Natural killer cell (primary cell): ENCODE measurements around the gene NUDT12. TPM values are rescaled to one million over a fixed set of nuclear protein-coding genes. Genes with fewer than 3 reads are reported as not detected.

ENCODE experiments used
- ATAC-seq, 3 donors: fragments of 150-1000 bp in 2 of 3; fragments of 200-7000 bp in 1 of 3; cut with Tn5 transposase; 1 replicate in 1 of 3; 2 replicates in 2 of 3; pipeline ENCODE4 v1.10.0; 2021; ENCODE audit warnings: mild to moderate bottlenecking in 2 of 3, moderate library complexity in 2 of 3
- DNase-seq, 2 donors: peaks; one replicate each; pipeline versions ENCODE4 v3.0.0 to v3.0.0-alpha.2; 2013 to 2021; ENCODE audit warnings: mixed read lengths in 1 of 2
- H3K27ac ChIP-seq: one replicate; pipeline ENCODE4 v1.5.1; 2013; ENCODE audit warnings: mild to moderate bottlenecking, low read length
- H3K27me3 ChIP-seq: one replicate; pipeline ENCODE4 v1.6.1; 2013; ENCODE audit warnings: low read length; ENCODE audit not compliant: control insufficient read depth, insufficient read depth
- H3K36me3 ChIP-seq: one replicate; pipeline ENCODE4 v1.6.1; 2013; ENCODE audit warnings: low read length; ENCODE audit not compliant: control insufficient read depth, insufficient read depth
- H3K4me1 ChIP-seq: one replicate; pipeline ENCODE4 v1.6.1; 2013; ENCODE audit warnings: low read length; ENCODE audit not compliant: control insufficient read depth, insufficient read depth
- H3K4me3 ChIP-seq: one replicate; pipeline ENCODE4 v1.5.1; 2013; ENCODE audit warnings: low read length
- H3K9me3 ChIP-seq: one replicate; pipeline ENCODE4 v1.6.1; 2013; ENCODE audit warnings: low read length; ENCODE audit not compliant: control insufficient read depth, insufficient read depth
- H3K27ac Mint-ChIP-seq, 2 donors: one replicate each; pipeline ENCODE4 v1.8.0; 2022; ENCODE audit warnings: mild to moderate bottlenecking in 2 of 2, mixed read lengths in 2 of 2, moderate library complexity in 1 of 2
- H3K27me3 Mint-ChIP-seq, 2 donors: one replicate each; pipeline ENCODE4 v1.8.0; 2022; ENCODE audit warnings: low read depth in 2 of 2, mixed read lengths in 2 of 2
- H3K36me3 Mint-ChIP-seq: one replicate; pipeline ENCODE4 v1.8.0; 2022; ENCODE audit warnings: mixed read lengths
- H3K4me1 Mint-ChIP-seq, 2 donors: one replicate each; pipeline ENCODE4 v1.8.0; 2022; ENCODE audit warnings: mixed read lengths in 2 of 2
- H3K4me3 Mint-ChIP-seq: one replicate; pipeline ENCODE4 v1.8.0; 2022; ENCODE audit warnings: mild to moderate bottlenecking, moderate library complexity, mixed read lengths
- H3K9me3 Mint-ChIP-seq, 2 donors: one replicate each; pipeline ENCODE4 v1.8.0; 2022; ENCODE audit warnings: mixed read lengths in 2 of 2
- WGBS: methylation state at CpG from one replicate; pipeline ENCODE4 v1.1.7; 2013; ENCODE audit warnings: missing lambda C conversion rate; ENCODE audit not compliant: insufficient coverage; 5-methylcytosine and 5-hydroxymethylcytosine counted together
- intact Hi-C: fragments of 100-400 bp; cut with micrococcal nuclease; formaldehyde crosslinking; loops from one replicate; pipeline ENCODE4 v1.14.2; 2022
- total RNA-seq, 4 donors: library from RNA; stranded (reverse); fragments of 120-200 nt in 1 of 4; gene quantifications; one replicate each; pipeline versions ENCODE4 v1.2.3 to v1.2.4, GENCODE V29; 2013 to 2022
- TF ChIP-seq, protein P1 (sequence below): fragments of 200-600 bp; IDR thresholded peaks from one replicate; pipeline ENCODE4 v1.8.0; 2022; ENCODE audit warnings: antibody characterized with exemption

The NUDT12 gene
- total RNA-seq, 3 donors from 2014 or later (not counting 1 experiment from before 2014, with no cell fraction given): 0.61 to 1.2 TPM; not detected in 1

DNA sequence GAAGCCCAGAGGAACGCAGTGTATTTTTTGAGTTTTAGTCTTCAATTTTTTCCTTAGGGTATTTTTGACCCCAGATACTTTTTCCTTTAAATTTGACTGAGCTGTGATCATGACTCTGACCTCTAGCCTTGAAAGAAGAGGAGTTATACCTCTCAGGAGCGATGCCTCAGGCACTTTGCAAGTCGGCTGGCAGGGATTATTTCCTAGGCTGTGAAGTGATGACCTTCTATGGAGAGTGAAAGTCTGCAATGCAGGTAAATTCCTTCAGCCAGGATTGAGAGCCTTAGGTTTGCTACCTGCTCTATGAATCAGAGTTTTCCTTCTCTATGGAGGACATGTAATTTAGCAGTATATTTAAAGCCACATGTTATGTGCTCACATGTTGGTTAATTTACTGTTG lies 10.8 kb upstream of the NUDT12 start:
- no peaks in the 10 kb centered on the region for H3K27me3 ChIP-seq
- H3K9me3 ChIP-seq: no peaks in the 10 kb centered on the region
- no peak overlapping the region for H3K4me3 ChIP-seq
- Mint-ChIP-seq H3K27me3 (peaks cover 0 to 5% of the 10 kb centered on the region in 2 donors), H3K4me3 (no peak overlapping the region), H3K4me1 (peaks cover 0 to 4% of the 10 kb centered on the region in 2 donors), H3K9me3 (no peaks in the 10 kb centered on the region), H3K36me3 (no peaks in the 10 kb centered on the region), H3K27ac (no peak overlapping the region)
- 92% methylated on average over 3 of the region's 3 CpGs for WGBS
- DNase-seq (no peak), ATAC-seq (no peak)
- no peaks in the 10 kb centered on the region for H3K36me3 ChIP-seq
- TF ChIP-seq, protein P1, sequence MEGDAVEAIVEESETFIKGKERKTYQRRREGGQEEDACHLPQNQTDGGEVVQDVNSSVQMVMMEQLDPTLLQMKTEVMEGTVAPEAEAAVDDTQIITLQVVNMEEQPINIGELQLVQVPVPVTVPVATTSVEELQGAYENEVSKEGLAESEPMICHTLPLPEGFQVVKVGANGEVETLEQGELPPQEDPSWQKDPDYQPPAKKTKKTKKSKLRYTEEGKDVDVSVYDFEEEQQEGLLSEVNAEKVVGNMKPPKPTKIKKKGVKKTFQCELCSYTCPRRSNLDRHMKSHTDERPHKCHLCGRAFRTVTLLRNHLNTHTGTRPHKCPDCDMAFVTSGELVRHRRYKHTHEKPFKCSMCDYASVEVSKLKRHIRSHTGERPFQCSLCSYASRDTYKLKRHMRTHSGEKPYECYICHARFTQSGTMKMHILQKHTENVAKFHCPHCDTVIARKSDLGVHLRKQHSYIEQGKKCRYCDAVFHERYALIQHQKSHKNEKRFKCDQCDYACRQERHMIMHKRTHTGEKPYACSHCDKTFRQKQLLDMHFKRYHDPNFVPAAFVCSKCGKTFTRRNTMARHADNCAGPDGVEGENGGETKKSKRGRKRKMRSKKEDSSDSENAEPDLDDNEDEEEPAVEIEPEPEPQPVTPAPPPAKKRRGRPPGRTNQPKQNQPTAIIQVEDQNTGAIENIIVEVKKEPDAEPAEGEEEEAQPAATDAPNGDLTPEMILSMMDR: no peak
- intact Hi-C loops: no loop called here
- no peaks in the 10 kb centered on the region for H3K4me1 ChIP-seq
- no peak overlapping the region for H3K27ac ChIP-seq

DNA sequence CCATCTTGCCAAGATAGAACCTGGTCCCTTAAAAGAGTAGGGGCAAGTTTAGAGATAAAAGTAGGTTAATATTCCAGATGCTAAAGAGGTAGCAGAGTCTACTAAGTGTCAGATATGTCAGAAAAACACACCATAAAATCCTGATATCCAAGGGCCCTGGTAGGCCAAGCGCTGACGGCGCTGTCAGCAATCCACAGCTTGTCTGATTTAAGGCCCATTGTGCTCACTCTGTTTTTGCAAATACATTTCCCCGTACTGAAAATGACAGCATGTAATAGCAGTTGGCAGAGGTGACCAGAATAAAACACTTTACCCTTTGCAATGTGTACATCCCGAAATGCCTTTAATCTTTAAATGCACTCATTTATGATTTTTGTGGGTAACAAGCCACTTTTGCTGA lies 9.9 kb upstream of the NUDT12 start:
- peaks cover 0 to 4% of the 10 kb centered on the region in 2 donors for H3K4me1 Mint-ChIP-seq

DNA sequence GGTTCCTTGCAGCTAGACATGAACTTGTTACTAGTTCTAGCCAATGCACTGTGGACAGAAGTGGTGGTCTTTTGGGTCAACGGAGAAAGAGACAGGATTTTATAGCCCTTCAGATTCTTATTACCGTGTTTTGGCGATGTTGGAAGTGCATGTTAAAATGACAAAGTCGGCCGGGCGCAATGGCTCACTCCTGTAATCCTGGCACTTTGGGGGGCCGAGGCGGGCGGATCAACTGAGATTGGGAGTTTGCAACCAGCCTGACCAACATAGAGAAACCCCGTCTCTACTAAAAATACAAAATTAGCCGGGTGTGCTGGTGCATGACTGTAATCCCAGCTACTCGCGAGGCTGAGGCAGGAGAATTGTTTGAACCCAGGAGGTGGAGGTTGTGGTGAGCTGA lies 9.1 kb upstream of the NUDT12 start:
- Mint-ChIP-seq H3K4me1 (peaks cover 0 to 4% of the 10 kb centered on the region in 2 donors), H3K4me3 (no peak overlapping the region), H3K27me3 (peaks cover 0 to 5% of the 10 kb centered on the region in 2 donors), H3K9me3 (no peaks in the 10 kb centered on the region), H3K27ac (no peak overlapping the region), H3K36me3 (no peaks in the 10 kb centered on the region)
- Histone ChIP-seq H3K4me3 (no peak overlapping the region), H3K36me3 (no peaks in the 10 kb centered on the region), H3K4me1 (no peaks in the 10 kb centered on the region), H3K27me3 (no peaks in the 10 kb centered on the region), H3K27ac (no peak overlapping the region), H3K9me3 (no peaks in the 10 kb centered on the region)
- intact Hi-C loops: no loop called here
- 96% methylated on average over 10 of the region's 13 CpGs for WGBS
- DNase-seq (no peak), ATAC-seq (no peak)
- TF ChIP-seq, protein P1: no peak

More for the DNA sequence above, 9.9 kb upstream of the NUDT12 start:
- no peak for ATAC-seq
- Mint-ChIP-seq H3K36me3 (no peaks in the 10 kb centered on the region), H3K4me3 (no peak overlapping the region), H3K27me3 (peaks cover 0 to 5% of the 10 kb centered on the region in 2 donors), H3K9me3 (no peaks in the 10 kb centered on the region), H3K27ac (no peak overlapping the region)
- H3K4me3 ChIP-seq: no peak overlapping the region
- no peaks in the 10 kb centered on the region for H3K27me3 ChIP-seq
- 96% methylated on average over 5 of the region's 5 CpGs for WGBS
- DNase-seq: no peak
- intact Hi-C loops: no loop called here
- no peak overlapping the region for H3K27ac ChIP-seq
- no peaks in the 10 kb centered on the region for H3K9me3 ChIP-seq
- no peaks in the 10 kb centered on the region for H3K36me3 ChIP-seq
- no peaks in the 10 kb centered on the region for H3K4me1 ChIP-seq
- TF ChIP-seq, protein P1: no peak

DNA sequence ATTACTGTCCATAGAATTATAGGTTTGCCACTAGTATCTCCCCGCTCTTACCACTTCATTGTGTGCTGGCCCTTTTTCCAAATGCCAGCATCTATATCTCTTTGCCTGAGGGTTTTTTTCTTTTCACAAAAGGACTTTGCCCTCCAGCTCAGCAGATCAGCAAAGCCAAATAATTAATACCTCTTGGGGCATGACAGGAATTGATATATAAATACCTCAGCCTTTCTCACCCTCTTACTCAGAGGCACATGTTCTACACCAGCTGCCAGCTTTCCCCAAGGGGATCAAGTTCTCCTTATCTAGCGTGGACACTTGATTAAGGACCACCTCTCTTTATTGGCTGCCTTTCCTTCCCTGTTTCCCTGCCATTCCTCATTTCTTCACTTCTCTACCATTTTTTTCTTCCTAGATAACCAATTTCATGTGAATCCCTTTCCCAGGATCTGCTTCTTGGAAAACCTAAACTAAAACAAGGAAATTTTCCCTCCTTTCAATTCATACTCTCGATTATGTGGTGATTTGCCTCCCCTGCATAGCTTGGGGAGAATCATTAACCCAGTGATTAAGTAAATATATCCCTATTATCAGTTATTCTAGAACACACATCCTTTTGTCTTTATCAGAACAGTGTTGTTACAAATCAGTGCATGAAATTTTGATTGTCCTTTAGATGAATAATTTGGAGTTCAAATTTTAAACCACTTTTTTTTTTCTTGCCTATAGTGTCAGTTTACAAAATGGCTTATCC lies 6.9 kb upstream of the NUDT12 start:
- H3K36me3 ChIP-seq: no peaks in the 10 kb centered on the region
- no peaks in the 10 kb centered on the region for H3K9me3 ChIP-seq
- H3K27me3 Mint-ChIP-seq: peaks cover 0 to 2% of the 10 kb centered on the region in 2 donors
- no peak overlapping the region for H3K4me3 ChIP-seq
- 82% methylated on average over 3 of the region's 3 CpGs for WGBS
- intact Hi-C loops: no loop called here
- ATAC-seq: no peak
- no peak overlapping the region for H3K27ac Mint-ChIP-seq
- H3K36me3 Mint-ChIP-seq: no peaks in the 10 kb centered on the region
- H3K9me3 Mint-ChIP-seq: no peaks in the 10 kb centered on the region
- H3K27me3 ChIP-seq: no peaks in the 10 kb centered on the region
- no peak overlapping the region for H3K4me3 Mint-ChIP-seq
- TF ChIP-seq, protein P1: no peak
- no peak overlapping the region for H3K27ac ChIP-seq
- H3K4me1 Mint-ChIP-seq: no peaks in the 10 kb centered on the region
- H3K4me1 ChIP-seq: no peaks in the 10 kb centered on the region
- no peak for DNase-seq
